Astrocyte (in vitro differentiated cells and primary cell): ENCODE results near the gene DDR1. TPM values are rescaled to one million over a fixed set of nuclear protein-coding genes. Genes with fewer than 3 reads are reported as not detected.

Experiments used
- DNase-seq: peaks from one replicate; pipeline ENCODE4 v3.0.0-alpha.2; 2010; ENCODE audit warnings: low read depth
- FAIRE-seq: peaks from 2 replicates; lab custom pipeline; 2011; peaks lifted over from hg19 to GRCh38; lab: Jason Lieb, UNC
- H2AFZ ChIP-seq: 2 replicates; pipeline ENCODE4 v1.6.0; 2012; ENCODE audit warnings: low read depth, low read length, inconsistent platforms
- H3K27ac ChIP-seq: 2 replicates; pipeline ENCODE4 v1.5.1; 2011; ENCODE audit warnings: low read depth, low read length, inconsistent platforms
- H3K27me3 ChIP-seq: 2 replicates; pipeline ENCODE4 v1.6.0; 2011; ENCODE audit warnings: low read length, inconsistent platforms; ENCODE audit not compliant: insufficient read depth
- H3K36me3 ChIP-seq: 2 replicates; pipeline ENCODE4 v1.5.1; 2011; ENCODE audit warnings: low read length, inconsistent platforms; ENCODE audit not compliant: insufficient read depth
- H3K4me1 ChIP-seq: 2 replicates; pipeline ENCODE4 v1.5.1; 2011; ENCODE audit warnings: low read length, inconsistent platforms; ENCODE audit not compliant: insufficient read depth
- H3K4me2 ChIP-seq: 2 replicates; pipeline ENCODE4 v1.6.0; 2012; ENCODE audit warnings: low read length, inconsistent platforms
- H3K4me3 ChIP-seq: 2 replicates; pipeline ENCODE4 v1.5.1; 2011; ENCODE audit warnings: low read depth, mild to moderate bottlenecking, low read length, inconsistent platforms; ENCODE audit not compliant: insufficient read depth
- H3K79me2 ChIP-seq: 2 replicates; pipeline ENCODE4 v1.6.0; 2012; ENCODE audit warnings: mild to moderate bottlenecking, low read length, inconsistent platforms; ENCODE audit not compliant: insufficient read depth
- H3K9ac ChIP-seq: 2 replicates; pipeline ENCODE4 v1.6.0; 2012; ENCODE audit warnings: mild to moderate bottlenecking, low read length, inconsistent platforms
- H3K9me3 ChIP-seq: 2 replicates; pipeline ENCODE4 v1.5.1; 2012; ENCODE audit warnings: low read depth, mild to moderate bottlenecking, low read length, inconsistent platforms; ENCODE audit not compliant: insufficient read depth
- H4K20me1 ChIP-seq: 2 replicates; pipeline ENCODE4 v1.6.0; 2012; ENCODE audit warnings: low read length, inconsistent platforms; ENCODE audit not compliant: insufficient read depth
- H3K27ac Mint-ChIP-seq: one replicate; pipeline ENCODE4 v1.8.0; 2021; ENCODE audit warnings: mild to moderate bottlenecking, mixed read lengths; ENCODE audit not compliant: unreplicated experiment
- H3K27me3 Mint-ChIP-seq: one replicate; pipeline ENCODE4 v1.8.0; 2021; ENCODE audit warnings: low read depth, mixed read lengths; ENCODE audit not compliant: unreplicated experiment
- H3K36me3 Mint-ChIP-seq: one replicate; pipeline ENCODE4 v1.8.0; 2021; ENCODE audit warnings: low read depth, mixed read lengths; ENCODE audit not compliant: unreplicated experiment
- H3K4me1 Mint-ChIP-seq: one replicate; pipeline ENCODE4 v1.8.0; 2021; ENCODE audit warnings: low read depth, mixed read lengths; ENCODE audit not compliant: unreplicated experiment
- H3K4me3 Mint-ChIP-seq: one replicate; pipeline ENCODE4 v1.8.0; 2021; ENCODE audit warnings: mild to moderate bottlenecking, moderate library complexity, mixed read lengths; ENCODE audit not compliant: unreplicated experiment
- H3K9me3 Mint-ChIP-seq: one replicate; pipeline ENCODE4 v1.8.0; 2021; ENCODE audit warnings: mild to moderate bottlenecking, mixed read lengths; ENCODE audit not compliant: unreplicated experiment
- CTCF ChIP-seq: IDR thresholded peaks from 2 replicates; pipeline ENCODE4 v1.5.1; 2011; ENCODE audit warnings: low read depth, mild to moderate bottlenecking, inconsistent platforms, low read length, moderate library complexity; ENCODE audit not compliant: insufficient read depth
- EZH2 ChIP-seq: IDR thresholded peaks from 2 replicates; pipeline ENCODE4 v1.6.1; 2012; ENCODE audit warnings: mild to moderate bottlenecking, low read length, inconsistent platforms; ENCODE audit not compliant: insufficient read depth
- total RNA-seq: library from RNA; stranded (reverse); gene quantifications from 2 replicates; pipeline ENCODE4 v1.2.1, GENCODE V29; 2021

DDR1 gene
- total RNA-seq, 1 donor from 2014 or later, result 144 TPM

- TF ChIP-seq CTCF (no peak), EZH2 (no peak)
- Histone ChIP-seq H3K4me3 (no peak overlapping the region), H4K20me1 (no peaks in the 10 kb centered on the region), H3K27me3 (no peaks in the 10 kb centered on the region), H2AFZ (no peak overlapping the region), H3K36me3 (no peaks in the 10 kb centered on the region), H3K27ac (no peak overlapping the region), H3K4me1 (peaks cover 12% of the 10 kb centered on the region), H3K9ac (no peak overlapping the region), H3K9me3 (no peaks in the 10 kb centered on the region), H3K4me2 (no peak overlapping the region), H3K79me2 (no peaks in the 10 kb centered on the region)
- H3K9me3 Mint-ChIP-seq, result no peaks in the 10 kb centered on the region
- no peaks in the 10 kb centered on the region for H3K36me3 Mint-ChIP-seq
- FAIRE-seq (no peak), DNase-seq (no peak)
- no peak overlapping the region for H3K4me3 Mint-ChIP-seq
- H3K27ac Mint-ChIP-seq, result no peak overlapping the region
- H3K4me1 Mint-ChIP-seq, result peaks cover 28% of the 10 kb centered on the region
- no peaks in the 10 kb centered on the region for H3K27me3 Mint-ChIP-seq
Observed at GRCh38 chr6:30840084-30840934, 44.0 kb upstream of the DDR1 start.

- H2AFZ ChIP-seq, result no peak overlapping the region
- no peaks in the 10 kb centered on the region for H3K9me3 Mint-ChIP-seq
- FAIRE-seq (no peak), DNase-seq (no peak)
- peaks cover 12% of the 10 kb centered on the region for H3K4me1 ChIP-seq
- no peaks in the 10 kb centered on the region for H3K27me3 Mint-ChIP-seq
- TF ChIP-seq CTCF (no peak), EZH2 (no peak)
- no peak overlapping the region for H3K9ac ChIP-seq
- no peaks in the 10 kb centered on the region for H3K36me3 Mint-ChIP-seq
- no peak overlapping the region for H3K27ac Mint-ChIP-seq
- no peaks in the 10 kb centered on the region for H4K20me1 ChIP-seq
- no peaks in the 10 kb centered on the region for H3K36me3 ChIP-seq
- H3K27me3 ChIP-seq, result no peaks in the 10 kb centered on the region
- no peaks in the 10 kb centered on the region for H3K9me3 ChIP-seq
- no peak overlapping the region for H3K4me3 ChIP-seq
- H3K27ac ChIP-seq, result no peak overlapping the region
- H3K4me2 ChIP-seq, result no peak overlapping the region
- H3K4me1 Mint-ChIP-seq, result peaks cover 28% of the 10 kb centered on the region
- no peaks in the 10 kb centered on the region for H3K79me2 ChIP-seq
- no peak overlapping the region for H3K4me3 Mint-ChIP-seq
Observed at GRCh38 chr6:30840935-30841643, 43.2 kb upstream of the DDR1 start.
